Activated CD4-positive, alpha-beta T cell treated with anti-CD3 and anti-CD28 coated beads for 36 hours (primary cell): ENCODE data around the gene TMEM161B. TPM values are rescaled to one million over a fixed set of nuclear protein-coding genes. Genes with fewer than 3 reads are reported as not detected.
A peak's percentile ranks its signal among the peaks of the same experiment; 100 is the strongest.
"Not testable (repeated sequence)": the region's sequence is repeated elsewhere in the genome, so short reads cannot be mapped to it uniquely, and the experiment has no call there.

Experiments
- ATAC-seq: fragments of 200-7000 bp; cut with Tn5 transposase; one replicate; pipeline ENCODE4 v1.10.0; 2021; ENCODE audit warnings: mild to moderate bottlenecking, moderate library complexity
- CTCF ChIA-PET: fragments of 350-600 bp; sonication (Branson Sonifier 250); formaldehyde crosslinking; loops from one replicate; lab custom pipeline; 2021; ENCODE audit warnings: antibody characterized with exemption; lab: Charles Lee
- POLR2A ChIA-PET: fragments of 350-600 bp; sonication (Branson Sonifier 250); formaldehyde crosslinking; loops from one replicate; lab custom pipeline; 2021; ENCODE audit warnings: antibody characterized with exemption, inconsistent platforms; lab: Charles Lee
- DNase-seq: peaks from one replicate; pipeline ENCODE4 v3.0.0-alpha.2; 2020
- H3K27ac Mint-ChIP-seq: one replicate; pipeline ENCODE4 v1.8.0; 2021; ENCODE audit warnings: mixed read lengths
- H3K27me3 Mint-ChIP-seq: one replicate; pipeline ENCODE4 v1.8.0; 2021; ENCODE audit warnings: mixed read lengths
- H3K36me3 Mint-ChIP-seq: one replicate; pipeline ENCODE4 v1.8.0; 2021; ENCODE audit warnings: low read depth, mixed read lengths
- H3K4me1 Mint-ChIP-seq: one replicate; pipeline ENCODE4 v1.8.0; 2021; ENCODE audit warnings: mixed read lengths
- H3K4me3 Mint-ChIP-seq: one replicate; pipeline ENCODE4 v1.8.0; 2021; ENCODE audit warnings: mild to moderate bottlenecking, moderate library complexity, mixed read lengths
- H3K9me3 Mint-ChIP-seq: one replicate; pipeline ENCODE4 v1.8.0; 2021; ENCODE audit warnings: low read depth, mixed read lengths
- intact Hi-C, 2 experiments: fragments of 100-400 bp; cut with DNase I in 1 of 2; cut with micrococcal nuclease in 1 of 2; formaldehyde crosslinking; loops; one replicate each; pipeline versions ENCODE4 v1.14.2 to v1.15.1; 2022 to 2024; cut with DNase I, micrococcal nuclease
- total RNA-seq, 2 experiments: library from RNA; stranded (reverse); gene quantifications; one replicate each; pipeline ENCODE4 v1.2.3, GENCODE V29; 2021

TMEM161B gene
- total RNA-seq, 2 experiments from 2014 or later: 20.1 to 24.0 TPM

GRCh38 chr5:88248743-88249540 is 19.7 kb downstream of the TMEM161B start:
- peaks cover 60% of the 10 kb centered on the region for H3K4me1 Mint-ChIP-seq
- CTCF ChIA-PET: interaction anchor here (0.7 to 1.3 kb wide), 2 partner anchors 8 to 10 kb away, joined by 3 read pairs; no protein-coding TSS in a partner anchor
- peaks cover 25% of the 10 kb centered on the region for H3K36me3 Mint-ChIP-seq
- POLR2A ChIA-PET: no interaction called here
- DNase-seq: no peak
- intact Hi-C loops: no loop called here
- H3K4me3 Mint-ChIP-seq: no peak overlapping the region
- H3K27me3 Mint-ChIP-seq: no peaks in the 10 kb centered on the region
- peak; percentile 45 for ATAC-seq
- H3K27ac Mint-ChIP-seq: peak overlapping the region; percentile 73
- no peaks in the 10 kb centered on the region for H3K9me3 Mint-ChIP-seq

- Mint-ChIP-seq H3K9me3 (no peaks in the 10 kb centered on the region), H3K27me3 (no peaks in the 10 kb centered on the region), H3K36me3 (peaks cover 21% of the 10 kb centered on the region), H3K27ac (no peak overlapping the region), H3K4me1 (peaks cover 59% of the 10 kb centered on the region), H3K4me3 (no peak overlapping the region)
- intact Hi-C loops: no loop called here
- ChIA-PET POLR2A (no interaction called here), CTCF (interaction anchor here (1.3 kb wide), 1 partner anchor 11 kb away, joined by 3 read pairs; no protein-coding TSS in a partner anchor)
- DNase-seq (no peak), ATAC-seq (no peak)
Measured at GRCh38 chr5:88248094-88248493, 20.6 kb downstream of the TMEM161B start.

DNA sequence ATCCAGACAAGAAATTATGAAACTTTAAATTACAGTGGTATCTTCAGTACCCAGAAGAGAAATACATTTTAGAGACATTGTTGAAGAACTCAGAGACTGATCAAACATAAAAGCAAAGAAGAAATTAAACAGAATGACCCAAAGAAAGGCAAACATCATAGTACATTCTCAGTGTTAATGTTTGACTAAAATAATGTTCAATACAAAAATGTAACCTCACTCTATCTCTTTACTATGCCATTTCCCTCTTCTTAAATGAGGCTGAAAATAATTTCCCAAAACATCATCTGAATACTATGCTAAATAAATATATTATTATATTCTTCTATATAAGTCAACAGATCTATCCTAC is 22.8 kb downstream of the TMEM161B start:
- H3K36me3 Mint-ChIP-seq: peaks cover 16% of the 10 kb centered on the region
- POLR2A ChIA-PET: no interaction called here
- DNase-seq (no peak), ATAC-seq (no peak)
- H3K4me1 Mint-ChIP-seq: peaks cover 57% of the 10 kb centered on the region
- H3K4me3 Mint-ChIP-seq: no peak overlapping the region
- CTCF ChIA-PET: no interaction called here
- H3K27me3 Mint-ChIP-seq: no peaks in the 10 kb centered on the region
- no peak overlapping the region for H3K27ac Mint-ChIP-seq
- intact Hi-C loops: no loop called here
- H3K9me3 Mint-ChIP-seq: no peaks in the 10 kb centered on the region

- ChIA-PET CTCF (no interaction called here), POLR2A (no interaction called here)
- intact Hi-C loops: no loop called here
- H3K27ac Mint-ChIP-seq: no peak overlapping the region
- H3K4me3 Mint-ChIP-seq: no peak overlapping the region
- no peak for DNase-seq
- no peak for ATAC-seq
- H3K4me1 Mint-ChIP-seq: peaks cover 52% of the 10 kb centered on the region
- H3K27me3 Mint-ChIP-seq: no peaks in the 10 kb centered on the region
- no peaks in the 10 kb centered on the region for H3K9me3 Mint-ChIP-seq
- H3K36me3 Mint-ChIP-seq: peaks cover 11% of the 10 kb centered on the region
Measured at GRCh38 chr5:88245241-88245892, 23.3 kb downstream of the TMEM161B start.

DNA sequence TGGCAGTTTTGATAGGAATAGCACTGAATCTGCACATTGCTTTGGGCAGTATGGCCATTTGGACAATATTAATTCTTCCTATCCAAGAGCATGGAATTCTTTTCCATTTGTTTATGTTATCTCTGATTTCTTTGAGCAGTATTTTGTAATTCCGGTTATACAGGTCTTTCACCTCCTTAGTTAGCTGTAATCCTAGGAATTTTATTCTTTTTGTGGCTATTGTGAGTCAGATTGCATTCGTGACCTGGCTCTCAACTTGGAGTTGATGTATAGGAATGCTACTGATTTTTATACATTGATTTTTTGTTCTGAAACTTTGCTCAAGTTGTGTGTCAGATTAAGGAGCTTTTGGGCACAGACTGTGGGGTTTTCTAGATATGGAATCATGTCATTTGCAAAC is 24.0 kb downstream of the TMEM161B start:
- Mint-ChIP-seq H3K27me3 (no peaks in the 10 kb centered on the region), H3K36me3 (peaks cover 5% of the 10 kb centered on the region), H3K27ac (no peak overlapping the region), H3K9me3 (no peaks in the 10 kb centered on the region), H3K4me3 (no peak overlapping the region), H3K4me1 (peaks cover 45% of the 10 kb centered on the region)
- ChIA-PET POLR2A (no interaction called here), CTCF (no interaction called here)
- ATAC-seq (no peak), DNase-seq (no peak)
- intact Hi-C loops: no loop called here

GRCh38 chr5:88243493-88243892 is 25.2 kb downstream of the TMEM161B start:
- intact Hi-C loops, H3K4me3 Mint-ChIP-seq, H3K36me3 Mint-ChIP-seq, H3K27me3 Mint-ChIP-seq, ATAC-seq, CTCF ChIA-PET, DNase-seq, H3K27ac Mint-ChIP-seq, H3K9me3 Mint-ChIP-seq, POLR2A ChIA-PET: not testable (repeated sequence)
- peaks cover 33% of the 10 kb centered on the region for H3K4me1 Mint-ChIP-seq

DNA sequence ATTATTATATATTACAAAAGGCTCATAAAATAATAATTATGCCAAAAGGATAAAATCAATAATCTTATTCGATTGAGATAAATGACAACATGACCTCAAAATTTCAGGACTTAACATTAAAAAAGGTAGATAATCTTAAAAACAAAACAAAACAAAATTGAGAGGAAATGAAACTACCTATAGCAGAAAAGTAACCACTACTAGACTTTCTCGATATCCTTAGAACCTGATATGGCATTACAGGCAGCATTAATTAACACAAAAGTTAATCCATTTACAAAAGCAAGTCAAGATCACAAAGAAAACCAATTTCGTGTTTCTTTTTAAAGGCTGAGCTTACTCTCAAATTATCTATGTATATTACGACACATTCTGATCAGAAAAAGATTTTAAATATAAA is 29.9 kb downstream of the TMEM161B start:
- Mint-ChIP-seq H3K27ac (no peak overlapping the region), H3K4me1 (peaks cover 21% of the 10 kb centered on the region), H3K4me3 (no peak overlapping the region), H3K27me3 (no peaks in the 10 kb centered on the region), H3K36me3 (peaks cover 21% of the 10 kb centered on the region), H3K9me3 (no peaks in the 10 kb centered on the region)
- intact Hi-C loops: no loop called here
- ATAC-seq: no peak
- no peak for DNase-seq
- ChIA-PET CTCF (interaction anchor here (1.1 kb wide), 1 partner anchor 23 kb away, joined by 3 read pairs; no protein-coding TSS in a partner anchor), POLR2A (no interaction called here)

GRCh38 chr5:88236866-88237642 is 31.6 kb downstream of the TMEM161B start:
- Mint-ChIP-seq H3K27me3 (no peaks in the 10 kb centered on the region), H3K27ac (no peak overlapping the region), H3K36me3 (peaks cover 28% of the 10 kb centered on the region), H3K4me3 (no peak overlapping the region), H3K4me1 (peaks cover 15% of the 10 kb centered on the region), H3K9me3 (no peaks in the 10 kb centered on the region)
- ChIA-PET CTCF (interaction anchor here (0.7 to 1.4 kb wide), 3 partner anchors 14 to 23 kb away, joined by 3 read pairs; no protein-coding TSS in a partner anchor), POLR2A (interaction anchor here (1.3 kb wide), 1 partner anchor 14 kb away, joined by 4 read pairs; no protein-coding TSS in a partner anchor)
- ATAC-seq (peak; percentile 76), DNase-seq (no peak)
- intact Hi-C loops: loop anchor here in 1 of 2 experiments (2.0 kb wide), 1 partner anchor 18 kb away; no protein-coding TSS in a partner anchor

- Mint-ChIP-seq H3K9me3 (no peaks in the 10 kb centered on the region), H3K27ac (no peak overlapping the region), H3K4me1 (peaks cover 9% of the 10 kb centered on the region), H3K36me3 (peaks cover 28% of the 10 kb centered on the region), H3K27me3 (no peaks in the 10 kb centered on the region), H3K4me3 (no peak overlapping the region)
- ATAC-seq (no peak), DNase-seq (no peak)
- ChIA-PET POLR2A (no interaction called here), CTCF (interaction anchor here (0.6 to 0.9 kb wide), 2 partner anchors 16 to 431 kb away, joined by 3 to 4 read pairs; no protein-coding TSS in a partner anchor)
- intact Hi-C loops: loop anchor here in 1 of 2 experiments (2.0 kb wide), 1 partner anchor 19 kb away; no protein-coding TSS in a partner anchor
Measured at GRCh38 chr5:88235828-88236227, 32.8 kb downstream of the TMEM161B start.

DNA sequence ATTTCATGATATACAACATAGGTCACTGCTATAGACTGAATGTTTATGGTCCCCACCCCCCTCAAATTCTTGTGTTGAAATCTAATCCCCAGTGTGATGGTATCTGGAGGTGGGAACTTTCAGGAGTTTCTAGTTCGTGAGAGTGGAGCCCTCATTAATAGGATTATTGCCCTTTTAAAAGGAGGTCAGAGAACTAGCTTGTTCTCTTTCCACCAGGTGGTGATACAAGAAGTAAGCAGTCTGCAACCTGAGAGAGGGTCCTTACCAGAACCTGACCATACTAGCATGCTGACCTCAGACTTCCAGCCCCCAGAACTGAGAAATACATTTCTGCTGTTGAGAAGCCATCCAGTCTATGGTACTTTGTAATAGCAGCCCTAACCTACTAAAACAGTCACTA is 33.3 kb downstream of the TMEM161B start:
- Mint-ChIP-seq H3K4me1 (peaks cover 9% of the 10 kb centered on the region), H3K36me3 (peaks cover 28% of the 10 kb centered on the region), H3K27ac (no peak overlapping the region), H3K9me3 (no peaks in the 10 kb centered on the region), H3K4me3 (no peak overlapping the region), H3K27me3 (no peaks in the 10 kb centered on the region)
- ATAC-seq (no peak), DNase-seq (no peak)
- ChIA-PET CTCF (interaction anchor here (0.6 to 1.3 kb wide), 3 partner anchors 14 to 432 kb away, joined by 3 to 4 read pairs (median 3); no protein-coding TSS in a partner anchor), POLR2A (interaction anchor here (0.5 kb wide), 1 partner anchor 15 kb away, joined by 3 read pairs; no protein-coding TSS in a partner anchor)
- intact Hi-C loops: no loop called here

- ATAC-seq (no peak), DNase-seq (no peak)
- no peak overlapping the region for H3K27ac Mint-ChIP-seq
- peaks cover 34% of the 10 kb centered on the region for H3K36me3 Mint-ChIP-seq
- H3K4me1 Mint-ChIP-seq: peaks cover 2% of the 10 kb centered on the region
- H3K27me3 Mint-ChIP-seq: no peaks in the 10 kb centered on the region
- POLR2A ChIA-PET: no interaction called here
- CTCF ChIA-PET: no interaction called here
- no peak overlapping the region for H3K4me3 Mint-ChIP-seq
- intact Hi-C loops: no loop called here
- no peaks in the 10 kb centered on the region for H3K9me3 Mint-ChIP-seq
Measured at GRCh38 chr5:88230546-88231066, 38.0 kb downstream of the TMEM161B start.
